IMR-90 (cell line): Measurements from ENCODE around the gene MAP2K2. TPM values are rescaled to one million over a fixed set of nuclear protein-coding genes. Genes with fewer than 3 reads are reported as not detected.

Experiments used
- ATAC-seq: fragments of 200-7000 bp; cut with Tn5 transposase; 2 replicates; pipeline ENCODE4 v1.9.1; 2020; ENCODE audit warnings: low read depth, mild to moderate bottlenecking, moderate library complexity
- Bru-seq: library from RNA; stranded (reverse); fragments of 400-500 nt; gene quantifications from one replicate; lab custom pipeline; 2021; lab: Mats Ljungman, UMichigan
- BruChase-seq, 2 experiments: library from RNA; stranded (reverse); fragments of 400-500 nt; gene quantifications; one replicate each; lab custom pipeline; 2021; lab: Mats Ljungman, UMichigan
- BruUV-seq: library from RNA; stranded (reverse); fragments of 400-500 nt; replicated peaks from 2 replicates; lab custom pipeline; 2021; lab: Mats Ljungman, UMichigan
- CTCF ChIA-PET: fragments of 300-600 bp; formaldehyde crosslinking; extraction: SDS; loops from one replicate; lab custom pipeline; 2021; ENCODE audit warnings: antibody characterized with exemption; lab: Yijun Ruan, JAX
- POLR2A ChIA-PET: fragments of 300-600 bp; sonication (Branson Sonifier 250); formaldehyde crosslinking; loops from one replicate; lab custom pipeline; 2022; ENCODE audit warnings: antibody characterized with exemption; ENCODE audit not compliant: unreplicated experiment; lab: Charles Lee
- DNase-seq: peaks from one replicate; pipeline ENCODE4 v3.0.0; 2013
- H2AFZ ChIP-seq: replicated peaks from 2 replicates; pipeline ENCODE3; 2013; ENCODE audit warnings: low read length, mild to moderate bottlenecking; ENCODE audit not compliant: poor library complexity
- H2AK5ac ChIP-seq: 2 replicates; pipeline ENCODE4 v1.6.1; 2013; ENCODE audit warnings: low read depth, low read length, inconsistent platforms
- H2AK9ac ChIP-seq: replicated peaks from 2 replicates; pipeline ENCODE3; 2013; ENCODE audit warnings: mild to moderate bottlenecking, low read depth, low read length, moderate library complexity; ENCODE audit not compliant: poor library complexity
- H2BK120ac ChIP-seq: 2 replicates; pipeline ENCODE4 v1.6.1; 2013; ENCODE audit warnings: low read depth, low read length, inconsistent platforms
- H2BK15ac ChIP-seq: 3 replicates; pipeline ENCODE4 v1.6.1; 2013; ENCODE audit warnings: low read depth, low read length, inconsistent platforms
- H2BK20ac ChIP-seq: 2 replicates; pipeline ENCODE4 v1.6.1; 2013; ENCODE audit warnings: low read depth, mild to moderate bottlenecking, inconsistent platforms, low read length, moderate library complexity
- H2BK5ac ChIP-seq: 2 replicates; pipeline ENCODE4 v1.6.1; 2013; ENCODE audit warnings: mild to moderate bottlenecking, low read depth, low read length, inconsistent platforms; ENCODE audit not compliant: poor library complexity, severe bottlenecking
- H3K14ac ChIP-seq: replicated peaks from 2 replicates; pipeline ENCODE4 v1.6.1; 2013; ENCODE audit warnings: low read depth, low read length, inconsistent platforms
- H3K18ac ChIP-seq: 2 replicates; pipeline ENCODE4 v1.6.1; 2013; ENCODE audit warnings: low read depth, low read length, control low read depth
- H3K23ac ChIP-seq: 2 replicates; pipeline ENCODE4 v1.6.1; 2013; ENCODE audit warnings: low read depth, low read length, inconsistent platforms
- H3K27ac ChIP-seq: 2 replicates; pipeline ENCODE4 v1.5.1; 2013; ENCODE audit warnings: mild to moderate bottlenecking, control low read depth, low read length; ENCODE audit not compliant: insufficient read depth
- H3K27me3 ChIP-seq: 2 replicates; pipeline ENCODE4 v1.6.1; 2013; ENCODE audit warnings: low read length; ENCODE audit not compliant: control insufficient read depth, insufficient read depth
- H3K36me3 ChIP-seq: 2 replicates; pipeline ENCODE4 v1.6.1; 2013; ENCODE audit warnings: low read length, mixed read lengths; ENCODE audit not compliant: control insufficient read depth, insufficient read depth
- H3K4ac ChIP-seq: 2 replicates; pipeline ENCODE4 v1.6.1; 2013; ENCODE audit warnings: low read depth, low read length, inconsistent platforms
- H3K4me1 ChIP-seq: 2 replicates; pipeline ENCODE4 v1.6.1; 2013; ENCODE audit warnings: low read length, mixed read lengths; ENCODE audit not compliant: control insufficient read depth, insufficient read depth
- H3K4me2 ChIP-seq: 2 replicates; pipeline ENCODE4 v1.6.1; 2013; ENCODE audit warnings: low read depth, mild to moderate bottlenecking, control low read depth, low read length, moderate library complexity
- H3K4me3 ChIP-seq: 2 replicates; pipeline ENCODE4 v1.5.1; 2013; ENCODE audit warnings: low read depth, mild to moderate bottlenecking, control low read depth, low read length, moderate library complexity; ENCODE audit not compliant: insufficient read depth
- H3K56ac ChIP-seq: 2 replicates; pipeline ENCODE4 v1.6.1; 2013; ENCODE audit warnings: low read length, inconsistent platforms; ENCODE audit not compliant: insufficient read depth; ENCODE audit errors: extremely low read depth
- H3K79me1 ChIP-seq, 2 experiments: 2 replicates each; pipeline ENCODE4 v1.6.1; 2013; ENCODE audit warnings: low read length in 2 of 2, inconsistent platforms in 1 of 2, low read depth in 1 of 2
- H3K9ac ChIP-seq: 2 replicates; pipeline ENCODE4 v1.6.1; 2013; ENCODE audit warnings: low read depth, low read length, control low read depth
- H3K9me1 ChIP-seq: 2 replicates; pipeline ENCODE4 v1.6.1; 2013; ENCODE audit warnings: low read length, inconsistent platforms; ENCODE audit not compliant: insufficient read depth
- H3K9me3 ChIP-seq: 2 replicates; pipeline ENCODE4 v1.6.1; 2013; ENCODE audit warnings: low read length; ENCODE audit not compliant: control insufficient read depth, insufficient read depth
- H4K20me1 ChIP-seq: 2 replicates; pipeline ENCODE4 v1.6.1; 2013; ENCODE audit warnings: low read length, inconsistent platforms; ENCODE audit not compliant: insufficient read depth
- H4K5ac ChIP-seq: 2 replicates; pipeline ENCODE4 v1.6.1; 2013; ENCODE audit warnings: mild to moderate bottlenecking, low read depth, low read length, control low read depth
- H4K8ac ChIP-seq, 2 experiments: 2 replicates each; pipeline ENCODE4 v1.6.1; 2013; ENCODE audit warnings: low read depth in 2 of 2, low read length in 2 of 2, control low read depth in 1 of 2, inconsistent platforms in 1 of 2
- H4K91ac ChIP-seq: 2 replicates; pipeline ENCODE4 v1.6.1; 2013; ENCODE audit warnings: low read depth, low read length, inconsistent platforms; ENCODE audit not compliant: insufficient read depth
- CEBPB ChIP-seq: IDR thresholded peaks from 2 replicates; pipeline ENCODE4 v1.6.1; 2012; ENCODE audit warnings: low read depth, low read length, improper control_type of control experiment
- MAZ ChIP-seq: IDR thresholded peaks from 2 replicates; pipeline ENCODE4 v1.6.1; 2012; ENCODE audit warnings: low read depth, mild to moderate bottlenecking, low read length, improper control_type of control experiment, moderate library complexity, borderline replicate concordance
- MXI1 ChIP-seq: IDR thresholded peaks from 2 replicates; pipeline ENCODE4 v1.6.1; 2012; ENCODE audit warnings: low read depth, mild to moderate bottlenecking, low read length, moderate library complexity, borderline replicate concordance
- NFE2L2 ChIP-seq: fragments of 150-350 bp; IDR thresholded peaks from 2 replicates; pipeline ENCODE4 v1.6.1; 2016; ENCODE audit warnings: low read depth, mild to moderate bottlenecking, low read length
- POLR2A ChIP-seq: IDR thresholded peaks from 2 replicates; pipeline ENCODE4 v1.6.1; 2012; ENCODE audit warnings: mild to moderate bottlenecking, low read depth, low read length
- USF2 ChIP-seq: fragments of 150-350 bp; IDR thresholded peaks from 2 replicates; pipeline ENCODE4 v1.6.1; 2017; ENCODE audit warnings: mild to moderate bottlenecking, antibody characterized with exemption, low read length, low read depth
- WGBS, 2 experiments: methylation state at CpG; one replicate each; pipeline versions ENCODE4 v1.1.5 to v1.1.7; 2013; ENCODE audit warnings: missing lambda C conversion rate in 2 of 2; ENCODE audit not compliant: insufficient read length in 1 of 2; ENCODE audit errors: extremely low coverage in 2 of 2; 5-methylcytosine and 5-hydroxymethylcytosine counted together
- dilution Hi-C: fragments of 300-500 bp; cut with HindIII; formaldehyde crosslinking; loops from one replicate; pipeline ENCODE4 v1.14.3; 2018; ENCODE audit warnings: low sequenced_read_pairs; ENCODE audit not compliant: unreplicated experiment
- in situ Hi-C: fragments of 300-500 bp; cut with MboI; formaldehyde crosslinking; loops from 3 replicates; pipeline ENCODE4 v1.14.3; 2019; ENCODE audit warnings: low sequenced_read_pairs, inconsistent platforms, mixed read lengths
- intact Hi-C: fragments of 100-400 bp; cut with micrococcal nuclease; formaldehyde crosslinking; loops from 2 replicates; pipeline ENCODE4 v1.10.0; 2022
- long read RNA-seq: library from polyadenylated mRNA; unstranded; transcript quantifications from one replicate; pipeline ENCODE4 v2.0.0, GENCODE V29; 2021; ENCODE audit not compliant: unreplicated experiment
- polyA plus RNA-seq, 3 experiments: library from polyadenylated mRNA; depleted of rRNA; stranded (reverse); fragments of >200 nt; gene quantifications; 2 replicates each; pipeline ENCODE4 v1.2.3, GENCODE V29; 2012; ENCODE audit warnings: low replicate concordance in 1 of 3
- total RNA-seq: library from RNA; depleted of rRNA; stranded (reverse); fragments of >200 nt; gene quantifications from 2 replicates; pipeline ENCODE4 v1.2.3, GENCODE V29; 2012; rRNA removed
- TF ChIP-seq, protein P1 (sequence below): conservative IDR thresholded peaks from 2 replicates; pipeline ENCODE4 v1.5.1; 2012; ENCODE audit warnings: mild to moderate bottlenecking, low read depth, low read length, improper control_type of control experiment

The MAP2K2 gene
- total RNA-seq, result 107 and 115 TPM in 2 replicates
- polyA plus RNA-seq (2012; rRNA removed), result 151 and 196 TPM in 2 replicates
- 175 and 201 TPM in 2 replicates for polyA plus RNA-seq (2012; cell fraction: cytosol; rRNA removed)
- polyA plus RNA-seq (2012; cell fraction: nucleus; rRNA removed; ENCODE audit: low replicate concordance), result 144 and 291 TPM in 2 replicates
- Bru-seq, nascent RNA, result percentile 76 among the genes with signal in this experiment
- BruChase-seq, experiment 1, labeled RNA remaining after a 6-hour chase, result percentile 92 among the genes with signal in this experiment
- BruChase-seq, experiment 2, labeled RNA remaining after a 2-hour chase, result percentile 79 among the genes with signal in this experiment
- long read RNA-seq, transcript MAP2K2-201 (11 exons, 1,734 nt), result major isoform, 222 of 372 reads
- long read RNA-seq, partial matches to known transcripts, result 45 of 372 reads
- long read RNA-seq, other reads (novel, unspliced or antisense), result 103 of 372 reads

DNA sequence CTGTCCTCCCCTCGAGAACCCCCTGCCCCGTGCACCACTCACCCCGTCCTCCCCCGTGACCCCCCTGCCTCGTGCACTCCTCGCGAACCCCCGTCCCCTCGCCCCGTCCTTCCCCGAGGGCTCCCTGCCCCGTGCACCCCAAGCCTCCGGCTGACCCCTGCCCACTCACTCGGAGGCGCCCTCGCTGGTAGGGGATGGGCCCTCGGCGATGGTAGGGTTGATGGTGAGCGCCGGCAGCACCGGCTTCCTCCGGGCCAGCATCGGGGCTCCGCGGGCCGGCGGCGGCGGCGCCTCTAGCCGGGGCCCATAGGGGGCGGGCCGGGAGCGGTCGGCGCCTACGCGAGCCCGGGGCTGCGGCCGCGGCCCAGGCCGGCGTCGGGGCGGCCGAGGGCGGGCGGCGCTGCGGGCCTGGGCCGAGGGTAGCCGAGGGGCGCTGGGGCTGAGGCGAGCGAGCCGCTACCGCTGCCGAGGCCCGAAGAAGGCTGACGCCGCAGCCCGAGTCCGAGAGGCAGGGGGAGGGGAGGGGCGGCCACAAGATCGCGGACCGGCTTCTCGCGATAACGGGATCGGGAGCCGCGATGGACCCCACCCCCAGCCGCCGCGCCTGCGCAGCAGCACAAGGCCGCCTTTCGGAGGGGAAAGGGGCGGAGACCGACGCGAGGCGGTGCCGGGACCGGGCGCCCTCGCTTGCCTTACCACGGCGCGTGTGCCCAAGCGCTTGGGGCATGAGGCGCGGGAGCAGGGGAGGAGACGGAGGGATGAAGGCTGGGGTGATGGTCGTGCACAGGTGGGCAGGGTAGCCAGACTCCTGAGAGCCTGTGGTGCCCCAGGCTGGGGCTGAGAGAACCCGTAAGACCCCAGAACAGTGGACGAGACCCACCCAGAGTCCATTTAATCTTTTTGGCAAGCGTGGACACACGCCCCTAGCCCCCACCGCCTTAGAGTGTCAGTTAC lies at the start of gene MAP2K2:
TSS of gene MAP2K2 (minus strand) at position 508 of the 954 bp plus-strand sequence. CDS start at position 261, 247 bp downstream.
- 0% methylated on average over 44 of the region's 102 CpGs; no CpG with 5 or more reads in 1 of the 2 experiments for WGBS, 2 experiments
- H2BK20ac ChIP-seq, result no peak within 1 kb of the TSS; the same call in 1 of the 2 replicates
- H3K9me1 ChIP-seq, result peaks cover 14% of the 10 kb centered on the region
- peak within 1 kb of the TSS; percentile 94 for H2AK9ac ChIP-seq
- H4K5ac ChIP-seq, result peak within 1 kb of the TSS; percentile 88
- H2BK5ac ChIP-seq, result peak within 1 kb of the TSS; percentile 83
- TF ChIP-seq MAZ (peak; percentile 31; the same call in 1 of the 2 replicates), NFE2L2 (no peak), MXI1 (peak; percentile 93), CEBPB (no peak), USF2 (peak; percentile 8; the same call in 1 of the 2 replicates), POLR2A (peak; percentile 57)
- TF ChIP-seq, protein P1, sequence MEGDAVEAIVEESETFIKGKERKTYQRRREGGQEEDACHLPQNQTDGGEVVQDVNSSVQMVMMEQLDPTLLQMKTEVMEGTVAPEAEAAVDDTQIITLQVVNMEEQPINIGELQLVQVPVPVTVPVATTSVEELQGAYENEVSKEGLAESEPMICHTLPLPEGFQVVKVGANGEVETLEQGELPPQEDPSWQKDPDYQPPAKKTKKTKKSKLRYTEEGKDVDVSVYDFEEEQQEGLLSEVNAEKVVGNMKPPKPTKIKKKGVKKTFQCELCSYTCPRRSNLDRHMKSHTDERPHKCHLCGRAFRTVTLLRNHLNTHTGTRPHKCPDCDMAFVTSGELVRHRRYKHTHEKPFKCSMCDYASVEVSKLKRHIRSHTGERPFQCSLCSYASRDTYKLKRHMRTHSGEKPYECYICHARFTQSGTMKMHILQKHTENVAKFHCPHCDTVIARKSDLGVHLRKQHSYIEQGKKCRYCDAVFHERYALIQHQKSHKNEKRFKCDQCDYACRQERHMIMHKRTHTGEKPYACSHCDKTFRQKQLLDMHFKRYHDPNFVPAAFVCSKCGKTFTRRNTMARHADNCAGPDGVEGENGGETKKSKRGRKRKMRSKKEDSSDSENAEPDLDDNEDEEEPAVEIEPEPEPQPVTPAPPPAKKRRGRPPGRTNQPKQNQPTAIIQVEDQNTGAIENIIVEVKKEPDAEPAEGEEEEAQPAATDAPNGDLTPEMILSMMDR, result peak; percentile 15; the same call in 1 of the 2 replicates
- no TSS peak for BruUV-seq
- dilution Hi-C loops (no loop called here), intact Hi-C loops (no loop called here), in situ Hi-C loops (no loop called here)
- peaks cover 40% of the 10 kb centered on the region for H4K20me1 ChIP-seq
- peak within 1 kb of the TSS; percentile 99 for H3K23ac ChIP-seq
- peak; percentile 95 for ATAC-seq
- peak within 1 kb of the TSS; percentile 98 for H2AFZ ChIP-seq
- peak within 1 kb of the TSS; percentile 98 for H3K4me2 ChIP-seq
- peak within 1 kb of the TSS; percentile 92 for H3K56ac ChIP-seq
- H3K18ac ChIP-seq, result peak within 1 kb of the TSS; percentile 80
- H3K4ac ChIP-seq, result peak within 1 kb of the TSS; percentile 92
- ChIA-PET POLR2A (no interaction called here), CTCF (no interaction called here)
- peak within 1 kb of the TSS; percentile 92 for H3K27ac ChIP-seq
- peak within 1 kb of the TSS; percentile 88 for H2AK5ac ChIP-seq
- DNase-seq, result peak; percentile 84
- H3K4me3 ChIP-seq, result peak within 1 kb of the TSS; percentile 89
- H3K79me1 ChIP-seq, result peaks cover 6 to 38% of the 10 kb centered on the region in 2 experiments; a peak in 3 of 4 replicates
- H3K4me1 ChIP-seq, result peaks cover 12% of the 10 kb centered on the region
- H2BK120ac ChIP-seq, result peak within 1 kb of the TSS; percentile 66; the same call in 1 of the 2 replicates
- H3K9me3 ChIP-seq, result no peaks in the 10 kb centered on the region
- peak within 1 kb of the TSS; percentile 81 for H4K91ac ChIP-seq
- no peaks in the 10 kb centered on the region for H3K27me3 ChIP-seq
- H2BK15ac ChIP-seq, result peak within 1 kb of the TSS; percentile 74; the same call in 2 of the 3 replicates
- peak within 1 kb of the TSS; percentile 93 to 98 for H4K8ac ChIP-seq
- peak within 1 kb of the TSS; percentile 95 for H3K14ac ChIP-seq
- peaks cover 11% of the 10 kb centered on the region; the same call in 1 of the 2 replicates for H3K36me3 ChIP-seq
- peak within 1 kb of the TSS; percentile 96 for H3K9ac ChIP-seq
